NCI-H1105 treated with DMSO at 0.1 percent for 48 hours (cell line): ENCODE measurements around the gene MAP3K8.
A peak's percentile ranks its signal among the peaks of the same experiment; 100 is the strongest.

Experiments used
- DNase-seq: peaks from one replicate; lab custom pipeline; 2025; lab: John Stamatoyannopoulos, UW

MAP3K8 gene

DNA sequence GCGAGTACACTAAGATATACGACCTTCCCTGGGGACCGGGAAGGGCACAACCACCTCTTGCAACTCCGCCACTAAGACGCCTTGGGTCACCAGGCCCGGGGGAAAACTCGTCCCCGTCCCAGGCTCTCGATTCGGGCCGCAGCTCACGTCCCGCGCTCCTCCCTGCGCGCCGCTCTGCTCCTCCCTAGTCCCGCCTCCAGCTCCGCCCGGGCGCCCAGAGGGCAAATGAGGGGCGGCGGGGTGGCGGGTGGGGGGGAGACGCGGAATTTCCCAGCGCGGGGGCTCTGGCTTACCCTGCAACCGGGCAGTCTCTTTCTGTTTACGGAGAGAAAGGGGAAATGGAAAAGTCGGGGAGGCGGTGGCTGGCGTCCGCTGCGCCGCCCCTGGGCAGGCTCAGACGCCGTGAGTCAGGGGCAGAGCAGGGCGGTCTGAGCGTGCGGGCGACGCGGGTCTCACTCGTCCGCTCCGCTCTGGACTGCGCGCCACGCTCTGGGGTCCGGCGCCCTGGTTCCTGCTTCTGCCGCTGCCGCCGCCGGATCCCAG lies at the start of gene MAP3K8:
TSS of gene MAP3K8 (plus strand) at position 455 of the 543 bp plus-strand sequence. CDS start 4,755 bp downstream, outside the sequence.
- DNase-seq, result peak; percentile 51

DNA sequence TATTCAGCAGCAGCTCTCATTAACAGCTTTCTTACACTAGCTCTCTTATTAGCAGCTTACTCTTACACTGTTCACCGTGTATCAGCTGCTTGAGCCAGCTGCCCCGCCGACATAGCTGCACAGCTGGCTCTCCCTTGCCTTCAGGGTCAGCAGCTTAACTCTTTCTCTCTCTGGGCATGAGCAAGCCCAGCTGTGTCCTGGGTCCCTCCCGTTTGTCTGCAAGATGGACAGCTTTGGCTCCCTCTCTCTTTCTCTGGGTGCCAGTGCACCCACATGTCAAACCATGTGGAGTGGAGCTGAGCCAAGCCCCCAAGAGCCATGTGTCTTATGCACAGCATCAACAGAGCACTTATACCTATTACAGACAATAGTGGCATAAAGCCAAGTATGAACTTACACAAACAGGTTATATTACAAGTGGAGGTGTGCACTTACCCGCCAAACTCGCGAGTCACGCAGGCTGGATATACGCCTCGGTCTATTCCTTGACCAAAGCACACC lies 49.2 kb upstream of the MAP3K8 start:
- DNase-seq, result peak; percentile 11

DNA sequence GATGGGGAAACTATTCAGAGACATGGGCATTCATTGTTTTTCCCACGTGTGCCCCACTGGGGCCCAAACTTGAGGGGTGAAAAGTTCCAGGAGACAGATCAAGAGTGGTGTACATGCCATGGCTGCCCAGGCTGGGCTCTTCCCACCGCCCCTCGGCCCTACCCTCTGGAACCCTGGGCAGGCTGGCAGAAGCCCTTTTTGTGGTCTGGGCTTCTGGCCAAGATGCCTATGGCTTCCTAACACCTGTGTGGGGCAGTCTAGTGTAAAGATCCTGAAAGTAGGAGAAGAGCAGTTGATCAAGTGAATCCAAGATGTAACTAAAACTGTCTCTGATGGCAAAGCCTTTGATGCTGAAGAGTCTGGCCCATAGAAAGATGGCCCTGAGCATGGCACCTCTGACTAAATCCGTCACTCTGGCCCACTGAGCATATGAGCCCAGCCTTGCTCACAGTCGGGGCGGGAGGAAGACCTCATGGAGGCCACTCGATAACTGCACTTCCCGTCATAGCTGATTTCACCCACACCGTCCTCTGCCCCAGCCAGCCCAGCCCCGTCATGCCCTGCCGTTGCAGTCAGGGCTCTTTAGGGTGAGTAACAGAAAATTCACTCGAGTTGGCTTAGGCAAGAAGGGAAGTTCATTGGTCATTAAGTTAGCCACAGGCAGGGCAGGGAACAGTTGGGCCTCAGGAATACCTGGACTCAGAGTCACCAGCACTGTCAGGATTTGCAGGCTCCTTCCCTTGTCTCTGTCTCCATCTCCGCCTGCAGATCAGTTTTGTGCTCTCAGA lies 47.0 kb upstream of the MAP3K8 start:
- no peak for DNase-seq

DNA sequence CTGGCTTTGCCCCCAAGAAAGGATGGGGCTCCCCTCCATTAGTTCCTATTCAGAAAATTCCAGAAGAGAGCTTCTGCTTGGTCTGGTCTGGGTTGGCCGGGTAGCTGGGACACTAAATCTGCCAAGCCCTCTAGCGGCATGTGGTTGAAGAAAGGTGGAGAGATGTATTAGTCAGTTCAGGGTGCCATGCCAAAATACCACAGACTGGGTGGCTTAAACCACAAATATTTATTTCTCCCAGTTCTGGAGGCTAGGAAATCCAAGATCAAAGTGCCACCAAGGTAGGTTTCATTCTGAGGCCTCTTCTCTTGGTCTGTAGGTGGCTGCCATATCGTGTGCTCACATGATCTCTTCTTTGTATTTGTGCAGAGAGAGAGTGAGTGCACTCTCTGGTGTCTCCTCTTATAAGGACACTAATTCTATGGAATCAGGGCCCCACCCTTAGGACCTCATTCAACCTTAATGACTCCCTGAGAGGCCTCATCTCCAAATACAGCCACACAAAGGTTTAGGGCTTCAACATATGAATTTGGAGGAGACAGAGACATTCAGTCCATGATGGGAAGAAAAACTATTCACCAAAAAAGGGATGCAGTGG lies 46.2 kb upstream of the MAP3K8 start:
- no peak for DNase-seq

DNA sequence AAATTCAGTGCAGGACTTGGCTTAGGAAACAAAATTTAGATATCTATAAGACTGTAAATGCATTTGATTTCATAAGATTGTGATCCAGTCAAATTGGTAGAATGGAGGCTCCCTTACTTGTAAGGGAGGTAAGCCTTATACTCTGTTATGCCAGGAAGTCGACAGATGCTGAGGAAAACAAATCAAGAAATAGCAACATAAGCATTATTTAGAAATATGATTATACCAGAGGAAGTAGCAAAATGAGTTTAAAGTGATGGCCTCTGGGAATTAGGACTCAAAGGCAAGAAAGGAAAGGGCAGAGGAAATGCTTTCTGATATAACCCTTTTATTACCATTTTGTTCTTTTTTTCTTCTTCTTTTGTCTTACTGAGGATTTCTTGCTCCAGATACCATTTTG lies 44.4 kb upstream of the MAP3K8 start:
- no peak for DNase-seq

DNA sequence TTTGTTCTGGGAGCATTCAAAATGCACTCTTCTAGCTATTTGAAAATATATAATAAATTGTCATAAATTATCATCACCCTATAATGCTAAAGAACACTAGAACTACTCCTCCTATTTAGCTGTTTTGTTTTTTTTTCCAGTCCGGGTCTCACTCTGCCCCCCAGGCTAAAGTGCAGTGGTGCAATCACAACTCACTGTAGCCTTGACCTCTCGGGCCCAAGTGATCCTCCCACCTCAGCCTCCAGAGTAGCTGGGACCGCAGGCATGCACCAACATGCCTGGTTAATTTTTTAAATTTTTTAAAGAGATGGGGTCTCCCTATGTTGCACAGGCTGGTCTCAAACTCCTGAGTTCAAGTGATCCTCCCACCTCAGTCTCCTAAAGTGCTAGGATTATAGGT lies 43.8 kb upstream of the MAP3K8 start:
- DNase-seq, result no peak

DNA sequence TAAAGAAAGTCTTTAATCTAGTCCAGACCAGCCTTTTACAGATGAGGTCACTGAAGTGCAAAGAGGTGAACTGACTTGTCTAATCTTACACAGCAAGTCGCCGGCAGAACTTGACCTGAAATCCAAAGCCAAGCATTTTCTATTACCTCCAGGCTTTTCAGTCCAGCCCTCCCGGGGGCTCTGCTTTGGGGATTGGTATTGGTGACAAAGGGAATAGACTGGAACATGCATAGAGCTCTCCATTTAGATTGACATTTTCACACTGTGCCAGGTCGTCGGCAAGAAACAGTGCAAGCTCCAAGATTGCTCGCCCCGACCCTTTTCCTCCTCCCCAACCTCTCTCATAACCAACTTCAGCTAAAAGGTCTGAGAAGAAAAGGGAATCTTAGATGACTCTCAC lies 42.7 kb upstream of the MAP3K8 start:
- no peak for DNase-seq

DNA sequence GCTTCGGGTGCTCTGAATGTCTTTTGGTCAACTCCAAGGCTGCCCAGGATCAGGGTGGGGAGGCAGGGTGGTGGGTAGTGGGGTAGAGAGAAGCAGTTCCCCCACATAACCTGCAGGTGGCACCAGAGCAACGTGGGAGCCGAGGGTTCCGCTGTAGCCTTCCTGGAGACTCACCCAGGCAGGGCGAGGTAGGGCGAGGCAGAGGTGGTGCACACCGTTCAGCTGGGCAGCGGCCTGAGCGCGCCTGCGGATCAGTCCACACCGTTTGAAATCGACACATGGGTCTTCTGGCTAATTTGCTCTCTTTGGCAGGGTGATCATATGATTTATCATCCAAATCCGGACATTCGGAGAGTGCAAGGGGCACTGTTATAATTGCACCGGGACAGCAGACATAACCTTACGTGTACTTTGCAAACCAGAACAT lies 41.4 kb upstream of the MAP3K8 start:
- DNase-seq, result peak; percentile 31

DNA sequence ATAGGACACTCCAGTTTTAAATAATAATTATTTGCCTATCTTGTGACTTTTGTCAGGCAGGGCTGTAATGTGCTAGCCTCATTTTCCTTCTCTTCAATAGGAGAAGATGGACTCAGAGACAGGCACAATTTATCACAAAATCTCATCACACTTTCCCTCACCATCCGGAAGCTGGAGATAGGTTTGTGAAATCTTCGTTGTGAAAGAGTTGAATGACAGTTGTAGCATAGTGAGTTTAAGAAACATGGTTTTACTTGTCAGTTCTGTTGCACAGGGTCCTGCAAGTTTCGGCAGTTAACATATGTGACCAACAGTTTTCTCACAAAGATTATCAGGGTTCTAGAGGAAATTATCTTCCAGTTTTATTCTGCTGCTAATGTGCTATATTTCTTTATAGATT lies 37.7 kb upstream of the MAP3K8 start:
- DNase-seq, result no peak

DNA sequence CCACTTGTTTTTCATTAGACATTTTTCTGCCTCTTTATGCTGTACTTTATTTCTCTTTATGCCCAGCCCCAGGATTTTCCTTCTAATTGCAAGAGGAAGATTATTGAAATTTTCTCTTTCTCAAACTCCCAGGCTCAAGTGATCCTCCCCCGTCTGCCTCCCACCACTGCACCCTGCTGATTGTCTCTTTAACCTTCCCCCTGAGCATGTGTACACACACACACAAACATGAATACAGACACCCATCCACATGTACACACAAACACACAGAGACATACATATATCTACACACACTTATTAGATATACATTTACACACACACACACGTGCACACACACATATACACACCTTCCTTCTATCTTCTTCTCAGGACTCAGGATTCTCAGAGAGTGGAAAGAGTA lies 37.3 kb upstream of the MAP3K8 start:
- no peak for DNase-seq

DNA sequence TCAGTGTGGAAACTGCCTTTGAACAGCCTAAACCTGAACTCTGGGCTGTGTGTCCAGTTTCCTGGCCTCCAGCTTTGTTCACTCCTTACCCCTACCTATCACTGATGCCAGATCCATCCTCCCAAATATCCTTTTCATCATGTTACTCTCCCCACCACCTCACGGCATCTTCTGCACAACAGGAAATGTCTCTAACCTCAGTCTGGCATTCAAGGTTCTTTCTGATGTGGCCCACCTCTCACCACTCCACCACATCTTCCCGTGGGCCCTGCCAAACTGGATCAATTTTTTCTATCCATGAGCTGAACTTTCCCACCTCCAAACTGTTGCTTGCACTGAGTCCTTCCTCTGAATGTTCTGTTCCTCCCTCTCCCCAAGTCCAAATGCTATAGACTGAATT lies 35.8 kb upstream of the MAP3K8 start:
- DNase-seq, result no peak

DNA sequence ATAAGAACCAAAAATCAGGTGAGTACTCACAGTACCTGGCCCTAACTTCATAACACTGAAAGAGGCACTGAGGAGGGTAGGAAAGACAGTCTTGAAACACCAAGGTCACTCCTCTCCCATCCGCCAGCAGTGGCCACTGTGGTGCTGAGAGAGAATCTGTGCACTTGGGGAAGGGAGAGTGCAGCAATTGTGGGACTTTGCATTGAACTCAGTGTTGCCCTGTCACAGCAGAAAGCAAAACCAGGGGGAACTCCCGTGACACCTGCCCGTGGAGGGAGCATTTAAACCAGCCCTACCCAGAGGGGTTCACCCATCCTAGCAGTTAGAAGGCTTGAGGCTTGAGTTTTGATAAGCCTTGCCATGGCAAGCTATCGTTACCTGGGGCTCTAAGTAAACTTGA lies 35.2 kb upstream of the MAP3K8 start:
- no peak for DNase-seq

DNA sequence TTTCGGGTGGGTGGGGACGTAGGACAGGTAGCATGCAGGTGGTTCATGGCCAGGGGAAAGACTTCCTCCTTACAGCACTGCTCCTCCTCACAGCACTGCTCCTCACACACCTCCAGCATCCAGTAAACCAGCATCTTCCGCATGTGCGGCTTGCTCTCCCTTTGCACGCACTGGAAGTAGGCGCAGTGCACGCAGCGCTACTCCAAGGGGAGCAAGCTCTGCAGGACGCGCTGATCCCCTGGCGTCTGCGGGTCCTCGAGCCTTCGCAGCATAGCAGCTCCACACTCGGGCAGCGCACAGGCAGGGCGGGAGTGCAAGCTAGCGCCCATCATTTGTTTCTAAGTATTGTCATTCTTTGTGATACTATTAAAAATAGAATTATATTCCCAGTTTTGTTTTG lies 30.5 kb upstream of the MAP3K8 start:
- no peak for DNase-seq

DNA sequence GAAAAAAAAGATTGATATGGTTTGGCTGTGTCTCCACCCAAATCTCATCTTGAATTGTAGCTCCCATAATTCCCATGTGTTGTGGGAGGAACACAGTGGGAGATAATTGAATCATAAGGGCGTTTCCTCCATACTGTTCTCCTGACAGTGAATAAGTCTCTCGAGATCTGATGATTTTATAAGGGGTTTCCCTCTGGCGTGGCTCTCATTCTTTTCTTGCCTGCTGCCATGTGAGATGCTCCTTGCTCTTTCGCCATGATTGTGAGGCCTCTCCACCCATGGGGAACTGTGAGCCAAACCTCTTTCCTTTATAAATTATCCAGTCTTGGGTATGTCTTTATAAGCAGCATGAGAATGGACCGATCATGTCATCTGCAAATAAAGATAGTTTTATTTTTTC lies 29.4 kb upstream of the MAP3K8 start:
- no peak for DNase-seq

DNA sequence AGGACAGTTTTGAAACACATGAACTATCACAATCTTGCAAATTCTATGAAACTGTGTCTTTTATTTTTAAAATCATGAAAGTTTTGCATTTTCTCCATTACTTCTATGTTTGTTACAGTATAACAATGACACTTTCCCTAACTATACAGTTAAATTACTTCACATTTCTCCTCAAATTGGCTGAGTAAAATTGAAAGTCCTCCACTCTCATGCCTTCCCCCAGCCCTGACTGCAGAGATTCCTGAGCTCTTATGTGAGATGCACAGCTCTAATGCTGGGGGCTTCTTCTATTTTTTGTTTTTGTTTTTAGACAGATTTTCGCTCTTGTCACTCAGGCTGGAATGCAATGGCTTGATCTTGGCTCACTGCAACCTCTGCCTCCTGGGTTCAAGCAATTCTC lies 22.7 kb upstream of the MAP3K8 start:
- DNase-seq, result no peak

DNA sequence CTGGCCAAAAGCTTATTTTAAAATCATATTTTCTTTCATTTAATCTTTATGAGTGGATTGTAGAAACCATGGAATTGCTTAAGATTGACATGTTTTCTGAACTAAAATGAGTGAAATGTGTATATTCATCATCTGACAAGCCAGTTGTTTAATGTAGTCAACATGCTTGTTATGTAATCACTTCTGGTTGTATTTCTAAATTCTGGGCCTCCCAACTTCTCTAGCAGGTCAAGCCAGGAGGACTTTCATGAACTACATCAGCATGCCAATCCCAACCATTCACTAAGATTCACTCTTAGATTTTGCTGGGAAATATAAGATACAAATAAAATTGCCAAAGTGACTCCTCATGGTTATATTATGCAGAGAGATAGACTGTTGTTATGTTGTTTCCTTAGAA lies 21.1 kb upstream of the MAP3K8 start:
- DNase-seq, result no peak

DNA sequence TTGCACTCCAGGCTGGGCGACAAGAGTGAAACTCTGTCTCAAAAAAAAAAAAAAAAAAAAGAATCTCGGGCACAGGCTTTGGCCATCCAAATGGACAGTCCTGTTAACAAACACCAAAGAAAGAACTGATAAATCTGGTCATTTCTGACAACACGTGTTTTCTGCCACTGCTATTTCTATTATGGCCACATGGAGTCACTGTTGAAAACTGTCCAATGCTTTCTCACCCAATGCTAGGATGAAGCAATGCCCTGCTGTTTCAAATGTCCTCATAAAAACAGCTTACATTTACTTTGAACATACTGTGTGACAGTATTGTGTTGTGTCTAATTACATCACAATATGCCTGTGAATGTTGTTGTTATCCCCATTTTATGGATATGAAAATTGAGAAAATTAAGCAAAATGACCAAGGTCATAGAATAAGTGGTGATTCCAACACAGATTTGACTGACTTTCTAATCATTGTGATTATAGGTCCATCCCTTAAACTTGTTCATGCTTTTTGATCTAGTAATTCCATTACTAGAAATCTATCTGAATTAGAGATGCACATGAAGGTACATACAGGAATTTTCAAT lies 19.9 kb upstream of the MAP3K8 start:
- peak; percentile 16 for DNase-seq

DNA sequence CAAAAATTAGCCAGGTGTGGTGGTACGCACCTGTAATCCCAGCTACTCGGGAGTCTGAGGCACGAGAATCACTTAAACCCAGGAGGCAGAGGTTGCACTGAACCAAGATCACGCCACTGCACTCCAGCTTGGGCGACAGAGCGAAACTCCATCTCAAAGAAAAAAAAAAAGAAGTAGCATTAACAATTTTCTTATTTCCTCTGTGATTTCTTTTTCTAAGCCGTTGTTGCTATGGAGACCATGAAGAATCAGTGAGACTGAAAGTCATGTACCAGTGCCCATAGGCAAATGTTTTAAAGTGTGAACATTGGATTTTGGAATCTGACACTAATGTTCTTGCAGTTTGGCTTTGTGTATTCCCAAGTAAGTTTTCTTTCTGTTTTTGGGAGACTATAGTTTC lies 18.4 kb upstream of the MAP3K8 start:
- no peak for DNase-seq

DNA sequence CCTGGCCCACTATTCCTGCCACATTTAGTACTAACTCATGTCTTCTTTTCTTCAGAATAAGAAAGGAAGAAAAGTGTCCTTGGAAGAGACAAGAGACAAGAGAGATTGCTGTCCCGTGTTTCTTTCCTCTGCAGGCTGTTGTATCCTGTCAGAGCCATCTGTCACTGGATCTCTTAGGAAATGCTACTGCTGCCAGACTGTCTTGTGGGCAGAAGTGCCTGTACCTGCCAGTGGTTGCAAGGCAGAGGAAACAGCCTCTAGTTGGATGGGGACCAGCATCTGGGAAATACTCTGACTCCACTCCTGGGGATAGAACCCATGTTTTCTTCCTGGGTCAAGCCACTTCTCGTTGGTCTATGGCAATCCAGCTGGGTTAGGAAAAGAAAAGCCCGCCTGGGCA lies 16.7 kb upstream of the MAP3K8 start:
- no peak for DNase-seq

DNA sequence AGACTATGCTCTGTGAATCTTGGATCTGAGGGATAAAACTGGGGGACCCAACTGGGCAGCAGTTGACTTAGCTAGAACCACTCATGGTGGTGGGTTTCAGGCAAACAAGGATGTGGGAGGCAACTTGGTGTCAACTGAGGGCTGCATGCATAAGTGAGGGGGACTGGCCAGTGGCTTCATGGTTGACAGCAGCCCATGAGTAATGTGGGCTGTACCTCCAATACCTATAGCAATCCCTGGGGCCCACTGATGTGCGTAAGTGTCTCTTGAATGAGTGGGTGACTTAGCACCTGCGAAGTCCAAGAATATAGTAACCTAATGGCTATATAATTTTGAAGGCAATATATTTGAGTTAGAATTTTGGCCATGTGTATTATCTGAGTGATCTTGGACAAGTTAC lies 13.7 kb upstream of the MAP3K8 start:
- no peak for DNase-seq

DNA sequence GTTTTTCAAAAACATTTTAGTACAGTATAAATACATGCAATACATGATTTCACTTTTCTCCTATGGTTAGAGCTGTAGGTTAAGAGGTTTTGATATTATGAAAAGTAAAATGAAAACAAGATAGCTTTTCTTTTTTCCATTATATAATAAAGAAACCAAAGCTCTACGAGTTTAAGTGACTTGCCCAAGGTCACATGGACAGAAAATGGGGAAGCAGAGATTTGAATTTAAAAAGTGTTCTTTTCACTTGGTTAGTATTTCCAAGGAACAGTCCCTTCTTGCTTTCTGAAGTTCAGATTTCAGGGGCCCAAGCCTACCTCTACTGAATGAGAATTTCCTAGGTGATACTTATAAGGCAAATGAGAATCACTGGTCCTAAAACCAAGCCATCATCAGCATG lies 13.2 kb upstream of the MAP3K8 start:
- DNase-seq, result no peak

DNA sequence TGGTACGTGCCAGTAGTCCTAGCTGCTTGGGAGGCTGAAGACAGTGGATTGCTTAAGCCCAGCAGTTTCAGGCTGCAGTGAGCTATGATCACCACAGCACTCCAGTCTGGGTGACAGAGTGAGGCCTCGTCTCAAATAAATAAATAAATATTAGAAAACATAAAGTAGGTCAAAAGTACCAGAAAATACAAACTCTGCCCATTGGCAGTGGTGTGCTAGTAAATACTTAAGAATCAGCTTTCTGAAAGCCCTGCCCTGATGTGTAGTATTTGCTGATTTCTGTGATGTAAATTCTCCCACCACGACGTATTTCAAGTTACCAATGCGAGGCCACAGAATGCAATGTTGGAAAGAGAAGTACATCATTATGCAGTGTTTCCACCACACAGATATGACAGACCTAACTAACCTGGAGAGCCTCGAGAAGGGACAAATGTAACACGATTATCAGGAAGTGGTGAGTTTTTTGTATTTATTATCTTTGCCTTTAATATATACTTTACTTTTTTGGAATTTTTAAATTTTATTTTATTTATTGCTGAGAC lies 11.8 kb upstream of the MAP3K8 start:
- DNase-seq, result no peak
